Activated B cell treated with CpG ODN at 0.5 μM for 24 hours (primary cell): ENCODE measurements around the gene KCNQ1. TPM values are rescaled to one million over a fixed set of nuclear protein-coding genes. Genes with fewer than 3 reads are reported as not detected.

Experiments
- ATAC-seq: fragments of 200-7000 bp; cut with Tn5 transposase; one replicate; pipeline ENCODE4 v1.10.0; 2021; ENCODE audit warnings: low read depth, mild to moderate bottlenecking, moderate library complexity
- CTCF ChIA-PET: fragments of 350-600 bp; sonication (Branson Sonifier 250); formaldehyde crosslinking; loops from one replicate; lab custom pipeline; 2021; ENCODE audit warnings: antibody characterized with exemption; lab: Charles Lee
- POLR2A ChIA-PET: fragments of 350-600 bp; sonication (Branson Sonifier 250); formaldehyde crosslinking; loops from one replicate; lab custom pipeline; 2021; ENCODE audit warnings: antibody characterized with exemption; lab: Charles Lee
- DNase-seq: peaks from one replicate; pipeline ENCODE4 v3.0.0; 2022
- H3K27ac Mint-ChIP-seq: one replicate; pipeline ENCODE4 v1.8.0; 2020; ENCODE audit warnings: mixed read lengths
- H3K27me3 Mint-ChIP-seq: one replicate; pipeline ENCODE4 v1.8.0; 2021; ENCODE audit warnings: mixed read lengths
- H3K36me3 Mint-ChIP-seq: one replicate; pipeline ENCODE4 v1.8.0; 2021; ENCODE audit warnings: low read depth, mixed read lengths
- H3K4me1 Mint-ChIP-seq: one replicate; pipeline ENCODE4 v1.8.0; 2021; ENCODE audit warnings: mixed read lengths
- H3K4me3 Mint-ChIP-seq: one replicate; pipeline ENCODE4 v1.8.0; 2020; ENCODE audit warnings: mild to moderate bottlenecking, mixed read lengths
- H3K9me3 Mint-ChIP-seq: one replicate; pipeline ENCODE4 v1.8.0; 2020; ENCODE audit warnings: mixed read lengths
- intact Hi-C: fragments of 100-400 bp; cut with micrococcal nuclease; formaldehyde crosslinking; loops from one replicate; pipeline ENCODE4 v1.15.1; 2024
- total RNA-seq: library from RNA; stranded (reverse); gene quantifications from 2 replicates; pipeline ENCODE4 v1.2.3, GENCODE V29; 2022
- TF ChIP-seq, protein P1 (sequence below): fragments of 200-600 bp; IDR thresholded peaks from one replicate; pipeline ENCODE4 v1.8.0; 2022; ENCODE audit warnings: antibody characterized with exemption, mild to moderate bottlenecking

The KCNQ1 gene
- total RNA-seq, 1 donor from 2014 or later: 6.5 TPM

DNA sequence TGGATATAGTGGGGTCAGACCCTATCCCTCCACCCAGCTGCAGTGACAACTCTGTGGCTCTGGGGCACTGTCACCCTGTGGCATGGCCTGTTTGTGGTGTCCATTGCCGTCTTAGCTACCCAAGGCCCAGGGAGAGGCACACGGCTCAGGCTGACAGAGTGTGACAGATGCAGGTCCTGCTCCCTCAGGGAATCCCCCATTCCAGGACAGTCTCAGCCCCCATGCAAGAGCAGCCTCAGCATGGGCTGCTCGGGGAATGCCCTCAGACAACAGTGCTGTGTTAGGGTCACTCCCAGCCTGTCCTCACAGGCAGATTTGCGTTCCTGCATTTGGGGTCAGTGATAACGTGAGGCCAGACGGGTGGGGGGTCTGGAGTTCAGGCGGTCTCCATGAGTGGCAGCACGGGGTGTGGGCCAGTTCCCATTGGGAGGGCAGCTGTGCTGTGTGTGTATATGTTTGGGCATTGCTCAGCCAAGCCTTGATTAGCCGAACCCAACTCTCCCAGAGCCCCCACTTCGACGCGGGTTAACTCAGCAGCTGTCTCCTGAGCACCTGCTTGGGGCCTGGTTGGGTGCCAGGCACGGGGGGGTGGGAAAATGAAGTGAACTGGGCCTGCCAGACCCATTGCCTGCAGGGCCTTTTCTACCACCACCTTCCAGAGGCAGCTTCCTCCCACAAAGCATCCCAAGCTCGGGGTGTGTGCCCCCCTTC is 260.2 kb downstream of the KCNQ1 start:
- H3K4me1 Mint-ChIP-seq: peaks cover 26% of the 10 kb centered on the region
- H3K36me3 Mint-ChIP-seq: peaks cover 4% of the 10 kb centered on the region
- intact Hi-C loops: no loop called here
- TF ChIP-seq, protein P1, sequence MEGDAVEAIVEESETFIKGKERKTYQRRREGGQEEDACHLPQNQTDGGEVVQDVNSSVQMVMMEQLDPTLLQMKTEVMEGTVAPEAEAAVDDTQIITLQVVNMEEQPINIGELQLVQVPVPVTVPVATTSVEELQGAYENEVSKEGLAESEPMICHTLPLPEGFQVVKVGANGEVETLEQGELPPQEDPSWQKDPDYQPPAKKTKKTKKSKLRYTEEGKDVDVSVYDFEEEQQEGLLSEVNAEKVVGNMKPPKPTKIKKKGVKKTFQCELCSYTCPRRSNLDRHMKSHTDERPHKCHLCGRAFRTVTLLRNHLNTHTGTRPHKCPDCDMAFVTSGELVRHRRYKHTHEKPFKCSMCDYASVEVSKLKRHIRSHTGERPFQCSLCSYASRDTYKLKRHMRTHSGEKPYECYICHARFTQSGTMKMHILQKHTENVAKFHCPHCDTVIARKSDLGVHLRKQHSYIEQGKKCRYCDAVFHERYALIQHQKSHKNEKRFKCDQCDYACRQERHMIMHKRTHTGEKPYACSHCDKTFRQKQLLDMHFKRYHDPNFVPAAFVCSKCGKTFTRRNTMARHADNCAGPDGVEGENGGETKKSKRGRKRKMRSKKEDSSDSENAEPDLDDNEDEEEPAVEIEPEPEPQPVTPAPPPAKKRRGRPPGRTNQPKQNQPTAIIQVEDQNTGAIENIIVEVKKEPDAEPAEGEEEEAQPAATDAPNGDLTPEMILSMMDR: no peak
- POLR2A ChIA-PET: no interaction called here
- H3K27me3 Mint-ChIP-seq: no peaks in the 10 kb centered on the region
- no peak overlapping the region for H3K4me3 Mint-ChIP-seq
- H3K27ac Mint-ChIP-seq: no peak overlapping the region
- no peak for DNase-seq
- peaks cover 10% of the 10 kb centered on the region for H3K9me3 Mint-ChIP-seq
- no peak for ATAC-seq
- CTCF ChIA-PET: interaction anchor here (0.9 kb wide), 1 partner anchor 9 kb away, joined by 3 read pairs; no protein-coding TSS in a partner anchor

DNA sequence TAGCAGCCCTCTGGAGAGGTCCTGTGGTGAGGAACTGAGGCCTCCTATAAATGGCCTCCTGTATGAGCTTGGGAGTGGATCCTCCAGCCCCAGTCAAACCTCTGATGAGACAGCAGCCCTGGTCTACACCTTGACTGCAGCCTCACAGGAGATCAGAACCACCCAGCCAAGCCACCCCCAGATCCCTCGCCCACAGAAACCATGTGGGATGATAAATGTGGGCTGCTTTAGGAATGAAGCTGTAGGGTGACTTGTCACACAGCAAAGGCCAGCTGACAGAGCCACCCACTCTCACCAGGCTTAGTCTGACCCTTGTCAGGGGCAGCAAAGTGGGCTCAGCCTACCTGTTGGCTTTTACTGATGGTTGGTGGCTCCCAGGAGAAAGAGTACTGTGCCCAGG is 261.5 kb downstream of the KCNQ1 start:
- Mint-ChIP-seq H3K27ac (no peak overlapping the region), H3K36me3 (peaks cover 10% of the 10 kb centered on the region), H3K9me3 (peaks cover 16% of the 10 kb centered on the region), H3K4me1 (peaks cover 19% of the 10 kb centered on the region), H3K27me3 (no peaks in the 10 kb centered on the region), H3K4me3 (no peak overlapping the region)
- no peak for DNase-seq
- ATAC-seq: no peak
- TF ChIP-seq, protein P1: no peak
- POLR2A ChIA-PET: no interaction called here
- intact Hi-C loops: no loop called here
- CTCF ChIA-PET: no interaction called here

DNA sequence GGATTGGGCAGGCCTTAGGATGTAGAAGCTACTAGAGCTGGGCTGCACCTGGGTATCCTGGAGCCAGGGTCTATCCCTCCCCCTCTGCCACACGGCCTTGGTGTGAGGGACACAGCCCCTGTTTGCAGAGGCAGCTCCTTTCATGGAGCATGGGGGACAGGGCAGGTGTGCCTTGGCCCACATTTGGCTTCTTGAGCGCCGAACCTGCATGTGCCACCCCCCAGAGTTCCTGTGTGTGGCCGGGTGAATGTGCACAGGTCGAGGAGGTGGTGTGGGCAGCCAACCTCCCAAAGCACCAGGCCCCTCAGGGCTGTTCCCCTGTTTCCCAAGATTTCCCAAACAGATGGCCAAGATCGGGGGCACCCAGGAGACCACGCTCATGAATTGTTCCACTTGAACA is 262.9 kb downstream of the KCNQ1 start:
- intact Hi-C loops: no loop called here
- Mint-ChIP-seq H3K4me1 (peaks cover 17% of the 10 kb centered on the region), H3K36me3 (peaks cover 9% of the 10 kb centered on the region), H3K9me3 (peaks cover 16% of the 10 kb centered on the region), H3K27me3 (no peaks in the 10 kb centered on the region), H3K27ac (no peak overlapping the region), H3K4me3 (no peak overlapping the region)
- ATAC-seq (no peak), DNase-seq (no peak)
- CTCF ChIA-PET: no interaction called here
- POLR2A ChIA-PET: no interaction called here
- TF ChIP-seq, protein P1: no peak

DNA sequence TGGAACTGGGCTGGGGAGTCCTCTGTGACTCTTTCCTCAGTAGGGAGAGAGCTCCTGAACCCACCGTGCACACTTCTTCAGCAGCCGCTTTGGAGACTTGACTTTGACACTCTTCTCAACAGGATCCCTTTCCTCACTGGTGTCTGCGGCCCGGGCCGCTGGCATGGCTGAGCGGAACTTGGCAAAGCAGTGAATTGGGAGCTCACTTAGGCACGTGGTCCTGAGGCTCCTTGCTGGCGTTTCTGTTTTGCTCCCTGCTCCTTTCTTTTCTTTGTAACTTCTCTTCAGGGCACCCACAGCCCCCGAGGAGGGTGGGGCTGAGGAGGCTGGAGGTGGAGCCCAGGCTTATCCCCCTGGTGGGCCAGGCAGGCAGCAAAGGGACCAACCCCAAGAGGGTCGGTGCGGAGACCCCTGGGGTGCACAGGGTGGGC is 263.4 kb downstream of the KCNQ1 start:
- no peak for ATAC-seq
- H3K4me3 Mint-ChIP-seq: no peak overlapping the region
- H3K27me3 Mint-ChIP-seq: no peaks in the 10 kb centered on the region
- H3K27ac Mint-ChIP-seq: no peak overlapping the region
- ChIA-PET CTCF (no interaction called here), POLR2A (interaction anchor here (1.2 kb wide), 1 partner anchor 8 kb away, joined by 3 read pairs; the partner anchor contains the start of gene KCNQ1OT1)
- H3K9me3 Mint-ChIP-seq: peaks cover 16% of the 10 kb centered on the region
- peaks cover 13% of the 10 kb centered on the region for H3K4me1 Mint-ChIP-seq
- TF ChIP-seq, protein P1: no peak
- no peak for DNase-seq
- H3K36me3 Mint-ChIP-seq: peaks cover 9% of the 10 kb centered on the region
- intact Hi-C loops: no loop called here

DNA sequence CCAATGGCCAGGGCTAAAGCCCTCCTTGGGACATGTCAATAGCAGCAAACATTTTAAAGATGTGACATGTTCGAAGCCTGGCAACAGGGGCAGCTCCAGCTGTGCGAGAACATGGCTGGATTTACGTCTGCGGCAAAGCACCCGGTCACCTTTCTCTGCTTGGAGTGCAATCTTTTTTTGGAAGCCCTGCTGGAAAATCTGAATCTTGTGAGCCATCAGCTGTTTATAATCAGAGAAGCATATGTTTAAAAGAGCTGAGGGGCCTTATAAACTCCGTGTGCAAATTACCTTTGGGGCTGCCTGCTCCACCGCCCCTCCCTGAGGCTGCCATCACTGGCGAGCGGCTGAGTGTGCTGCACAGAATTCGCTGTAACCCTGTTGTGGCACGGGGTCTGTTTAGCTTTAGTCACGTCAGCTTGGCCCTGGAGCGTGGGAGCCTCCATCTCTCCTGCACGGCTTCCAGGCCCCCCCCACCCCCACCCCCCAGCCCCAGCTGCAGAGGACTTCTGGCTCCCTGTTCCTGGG is 264.0 kb downstream of the KCNQ1 start:
- no peak overlapping the region for H3K4me3 Mint-ChIP-seq
- peaks cover 16% of the 10 kb centered on the region for H3K9me3 Mint-ChIP-seq
- intact Hi-C loops: no loop called here
- ATAC-seq: no peak
- CTCF ChIA-PET: no interaction called here
- H3K36me3 Mint-ChIP-seq: peaks cover 9% of the 10 kb centered on the region
- no peak for DNase-seq
- TF ChIP-seq, protein P1: no peak
- peaks cover 7% of the 10 kb centered on the region for H3K4me1 Mint-ChIP-seq
- H3K27me3 Mint-ChIP-seq: no peaks in the 10 kb centered on the region
- no peak overlapping the region for H3K27ac Mint-ChIP-seq
- POLR2A ChIA-PET: interaction anchor here (1.2 kb wide), 1 partner anchor 9 kb away, joined by 3 read pairs; the partner anchor contains the start of gene KCNQ1OT1
